ENCODE data around the gene REXO4.

REXO4 gene

DNA sequence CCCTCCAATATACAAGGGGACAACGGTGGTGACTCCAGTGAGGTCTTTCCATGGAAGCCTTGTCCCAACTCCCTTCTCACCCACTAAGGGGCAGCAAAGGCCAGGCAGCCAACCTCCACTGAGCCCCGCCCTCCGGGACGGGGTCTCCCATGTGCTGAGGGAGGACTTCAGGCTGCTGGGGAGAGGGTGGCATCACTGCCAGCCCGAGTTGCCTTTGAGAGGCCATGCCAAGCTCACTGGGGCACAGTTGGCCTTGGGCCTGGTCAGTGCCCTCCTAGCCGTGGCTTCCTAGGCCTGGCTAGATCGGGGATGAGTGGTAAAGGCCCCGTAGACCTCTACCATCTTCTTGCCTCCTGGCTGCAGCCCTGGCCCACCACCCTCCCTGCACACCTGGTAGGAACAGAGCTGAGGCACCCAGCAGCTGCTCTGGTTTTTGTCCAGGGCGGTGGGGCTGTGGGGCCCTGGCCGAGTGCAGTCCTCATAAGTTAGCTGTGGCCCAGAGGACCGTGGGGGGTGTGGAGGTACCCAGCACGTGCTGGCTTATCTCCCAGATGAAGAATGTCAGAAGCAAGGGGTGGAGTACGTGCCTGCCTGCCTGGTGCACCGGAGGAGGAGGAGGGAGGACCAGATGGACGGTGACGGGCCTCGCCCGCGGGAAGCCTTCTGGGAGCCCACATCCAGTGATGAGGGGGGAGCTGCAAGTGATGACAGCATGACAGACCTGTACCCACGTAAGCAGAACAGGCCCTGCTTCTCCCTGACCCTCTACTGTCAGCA is 58.2 kb downstream of the REXO4 start (continued):
- TF ChIP-seq ZNF292 (tag by site-specific recombination; IDR thresholded peaks at IDR 0.05; ENCODE audit: borderline replicate concordance, low read depth) (no peak), ZNF433 (tag by site-specific recombination; IDR thresholded peaks at IDR 0.05; ENCODE audit: low read depth) (no peak), ZNF24 (tag by site-specific recombination; IDR thresholded peaks at IDR 0.05) (no peak), ZIC2 (tag by site-specific recombination; IDR thresholded peaks at IDR 0.05) (peak; percentile 57; the same call in 1 of the 2 replicates), ZNF23 (tag by site-specific recombination; IDR thresholded peaks at IDR 0.05; ENCODE audit: borderline replicate concordance) (no peak), ZFHX2 (tag by site-specific recombination; conservative IDR thresholded peaks at IDR 0.05) (peak; percentile 38), ZNF555 (tag by site-specific recombination; conservative IDR thresholded peaks at IDR 0.05) (no peak), ZNF654 (tag by site-specific recombination; IDR thresholded peaks at IDR 0.05; ENCODE audit: low read depth) (peak; percentile 56), KLF9 (tag by site-specific recombination; IDR thresholded peaks at IDR 0.05; ENCODE audit: low read depth) (peak; percentile 69), ZNF10 (tag by site-specific recombination; IDR thresholded peaks at IDR 0.05) (no peak), ZNF843 (tag by site-specific recombination; IDR thresholded peaks at IDR 0.05) (no peak), ZNF423 (tag by site-specific recombination; IDR thresholded peaks at IDR 0.05) (no peak)
- TF ChIP-seq, protein P1, sequence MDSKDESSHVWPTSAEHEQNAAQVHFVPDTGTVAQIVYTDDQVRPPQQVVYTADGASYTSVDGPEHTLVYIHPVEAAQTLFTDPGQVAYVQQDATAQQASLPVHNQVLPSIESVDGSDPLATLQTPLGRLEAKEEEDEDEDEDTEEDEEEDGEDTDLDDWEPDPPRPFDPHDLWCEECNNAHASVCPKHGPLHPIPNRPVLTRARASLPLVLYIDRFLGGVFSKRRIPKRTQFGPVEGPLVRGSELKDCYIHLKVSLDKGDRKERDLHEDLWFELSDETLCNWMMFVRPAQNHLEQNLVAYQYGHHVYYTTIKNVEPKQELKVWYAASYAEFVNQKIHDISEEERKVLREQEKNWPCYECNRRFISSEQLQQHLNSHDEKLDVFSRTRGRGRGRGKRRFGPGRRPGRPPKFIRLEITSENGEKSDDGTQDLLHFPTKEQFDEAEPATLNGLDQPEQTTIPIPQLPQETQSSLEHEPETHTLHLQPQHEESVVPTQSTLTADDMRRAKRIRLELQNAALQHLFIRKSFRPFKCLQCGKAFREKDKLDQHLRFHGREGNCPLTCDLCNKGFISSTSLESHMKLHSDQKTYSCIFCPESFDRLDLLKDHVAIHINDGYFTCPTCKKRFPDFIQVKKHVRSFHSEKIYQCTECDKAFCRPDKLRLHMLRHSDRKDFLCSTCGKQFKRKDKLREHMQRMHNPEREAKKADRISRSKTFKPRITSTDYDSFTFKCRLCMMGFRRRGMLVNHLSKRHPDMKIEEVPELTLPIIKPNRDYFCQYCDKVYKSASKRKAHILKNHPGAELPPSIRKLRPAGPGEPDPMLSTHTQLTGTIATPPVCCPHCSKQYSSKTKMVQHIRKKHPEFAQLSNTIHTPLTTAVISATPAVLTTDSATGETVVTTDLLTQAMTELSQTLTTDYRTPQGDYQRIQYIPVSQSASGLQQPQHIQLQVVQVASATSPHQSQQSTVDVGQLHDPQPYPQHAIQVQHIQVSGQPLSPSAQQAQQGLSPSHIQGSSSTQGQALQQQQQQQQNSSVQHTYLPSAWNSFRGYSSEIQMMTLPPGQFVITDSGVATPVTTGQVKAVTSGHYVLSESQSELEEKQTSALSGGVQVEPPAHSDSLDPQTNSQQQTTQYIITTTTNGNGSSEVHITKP (tag by site-specific recombination; IDR thresholded peaks at IDR 0.05), result peak; percentile 74
- TF ChIP-seq, protein P2, sequence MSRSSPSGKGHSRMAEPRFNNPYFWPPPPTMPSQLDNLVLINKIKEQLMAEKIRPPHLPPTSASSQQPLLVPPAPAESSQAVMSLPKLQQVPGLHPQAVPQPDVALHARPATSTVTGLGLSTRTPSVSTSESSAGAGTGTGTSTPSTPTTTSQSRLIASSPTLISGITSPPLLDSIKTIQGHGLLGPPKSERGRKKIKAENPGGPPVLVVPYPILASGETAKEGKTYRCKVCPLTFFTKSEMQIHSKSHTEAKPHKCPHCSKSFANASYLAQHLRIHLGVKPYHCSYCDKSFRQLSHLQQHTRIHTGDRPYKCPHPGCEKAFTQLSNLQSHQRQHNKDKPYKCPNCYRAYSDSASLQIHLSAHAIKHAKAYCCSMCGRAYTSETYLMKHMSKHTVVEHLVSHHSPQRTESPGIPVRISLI (tag by site-specific recombination; IDR thresholded peaks at IDR 0.05), result no peak
- TF ChIP-seq, protein P3, sequence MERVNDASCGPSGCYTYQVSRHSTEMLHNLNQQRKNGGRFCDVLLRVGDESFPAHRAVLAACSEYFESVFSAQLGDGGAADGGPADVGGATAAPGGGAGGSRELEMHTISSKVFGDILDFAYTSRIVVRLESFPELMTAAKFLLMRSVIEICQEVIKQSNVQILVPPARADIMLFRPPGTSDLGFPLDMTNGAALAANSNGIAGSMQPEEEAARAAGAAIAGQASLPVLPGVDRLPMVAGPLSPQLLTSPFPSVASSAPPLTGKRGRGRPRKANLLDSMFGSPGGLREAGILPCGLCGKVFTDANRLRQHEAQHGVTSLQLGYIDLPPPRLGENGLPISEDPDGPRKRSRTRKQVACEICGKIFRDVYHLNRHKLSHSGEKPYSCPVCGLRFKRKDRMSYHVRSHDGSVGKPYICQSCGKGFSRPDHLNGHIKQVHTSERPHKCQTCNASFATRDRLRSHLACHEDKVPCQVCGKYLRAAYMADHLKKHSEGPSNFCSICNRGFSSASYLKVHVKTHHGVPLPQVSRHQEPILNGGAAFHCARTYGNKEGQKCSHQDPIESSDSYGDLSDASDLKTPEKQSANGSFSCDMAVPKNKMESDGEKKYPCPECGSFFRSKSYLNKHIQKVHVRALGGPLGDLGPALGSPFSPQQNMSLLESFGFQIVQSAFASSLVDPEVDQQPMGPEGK (tag by site-specific recombination; IDR thresholded peaks at IDR 0.05), result 0 out of 2 replicates have a peak, but pooled peaks have one; percentile 13
- TF ChIP-seq, protein P4, sequence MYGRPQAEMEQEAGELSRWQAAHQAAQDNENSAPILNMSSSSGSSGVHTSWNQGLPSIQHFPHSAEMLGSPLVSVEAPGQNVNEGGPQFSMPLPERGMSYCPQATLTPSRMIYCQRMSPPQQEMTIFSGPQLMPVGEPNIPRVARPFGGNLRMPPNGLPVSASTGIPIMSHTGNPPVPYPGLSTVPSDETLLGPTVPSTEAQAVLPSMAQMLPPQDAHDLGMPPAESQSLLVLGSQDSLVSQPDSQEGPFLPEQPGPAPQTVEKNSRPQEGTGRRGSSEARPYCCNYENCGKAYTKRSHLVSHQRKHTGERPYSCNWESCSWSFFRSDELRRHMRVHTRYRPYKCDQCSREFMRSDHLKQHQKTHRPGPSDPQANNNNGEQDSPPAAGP (tag by site-specific recombination; IDR thresholded peaks at IDR 0.05), result 0 out of 2 replicates have a peak, but pooled peaks have one; percentile 30
- TF ChIP-seq, protein P5, sequence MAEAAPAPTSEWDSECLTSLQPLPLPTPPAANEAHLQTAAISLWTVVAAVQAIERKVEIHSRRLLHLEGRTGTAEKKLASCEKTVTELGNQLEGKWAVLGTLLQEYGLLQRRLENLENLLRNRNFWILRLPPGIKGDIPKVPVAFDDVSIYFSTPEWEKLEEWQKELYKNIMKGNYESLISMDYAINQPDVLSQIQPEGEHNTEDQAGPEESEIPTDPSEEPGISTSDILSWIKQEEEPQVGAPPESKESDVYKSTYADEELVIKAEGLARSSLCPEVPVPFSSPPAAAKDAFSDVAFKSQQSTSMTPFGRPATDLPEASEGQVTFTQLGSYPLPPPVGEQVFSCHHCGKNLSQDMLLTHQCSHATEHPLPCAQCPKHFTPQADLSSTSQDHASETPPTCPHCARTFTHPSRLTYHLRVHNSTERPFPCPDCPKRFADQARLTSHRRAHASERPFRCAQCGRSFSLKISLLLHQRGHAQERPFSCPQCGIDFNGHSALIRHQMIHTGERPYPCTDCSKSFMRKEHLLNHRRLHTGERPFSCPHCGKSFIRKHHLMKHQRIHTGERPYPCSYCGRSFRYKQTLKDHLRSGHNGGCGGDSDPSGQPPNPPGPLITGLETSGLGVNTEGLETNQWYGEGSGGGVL (tag by site-specific recombination; IDR thresholded peaks at IDR 0.05), result no peak
- TF ChIP-seq, protein P6, sequence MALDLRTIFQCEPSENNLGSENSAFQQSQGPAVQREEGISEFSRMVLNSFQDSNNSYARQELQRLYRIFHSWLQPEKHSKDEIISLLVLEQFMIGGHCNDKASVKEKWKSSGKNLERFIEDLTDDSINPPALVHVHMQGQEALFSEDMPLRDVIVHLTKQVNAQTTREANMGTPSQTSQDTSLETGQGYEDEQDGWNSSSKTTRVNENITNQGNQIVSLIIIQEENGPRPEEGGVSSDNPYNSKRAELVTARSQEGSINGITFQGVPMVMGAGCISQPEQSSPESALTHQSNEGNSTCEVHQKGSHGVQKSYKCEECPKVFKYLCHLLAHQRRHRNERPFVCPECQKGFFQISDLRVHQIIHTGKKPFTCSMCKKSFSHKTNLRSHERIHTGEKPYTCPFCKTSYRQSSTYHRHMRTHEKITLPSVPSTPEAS (tag by site-specific recombination; IDR thresholded peaks at IDR 0.05), result no peak

Data from HEK293 (cell line).